Spleen (tissue), 11 donors: ENCODE data around the gene SLC38A3. TPM values are rescaled to one million over a fixed set of nuclear protein-coding genes. Genes with fewer than 3 reads are reported as not detected.
A peak's percentile ranks its signal among the peaks of the same experiment; 100 is the strongest.

Experiments used
- DNase-seq: peaks from one replicate; pipeline ENCODE4 v3.0.0-alpha.2; 2020
- H3K27ac ChIP-seq, 8 donors: fragments of 200-600 bp; sonication (generic) in 7 of 8; 1 replicate in 4 of 8; 2 replicates in 4 of 8; pipeline versions ENCODE4 v1.5.0 to v1.8.0; 2016 to 2021; ENCODE audit warnings: inconsistent platforms in 4 of 8, mild to moderate bottlenecking in 4 of 8, moderate library complexity in 1 of 8
- H3K27me3 ChIP-seq, 7 donors: fragments of 200-600 bp; sonication (generic) in 6 of 7; replicated peaks in 1 of 7; 1 replicate in 4 of 7; 2 replicates in 3 of 7; pipeline versions ENCODE4 v1.5.0 to v1.8.0; 2016 to 2021; ENCODE audit warnings: inconsistent platforms in 3 of 7, mild to moderate bottlenecking in 1 of 7
- H3K36me3 ChIP-seq, 6 donors: fragments of 200-600 bp; sonication (generic) in 5 of 6; 1 replicate in 4 of 6; 2 replicates in 2 of 6; pipeline versions ENCODE4 v1.5.0 to v1.8.0; 2016 to 2021; ENCODE audit warnings: inconsistent platforms in 2 of 6
- H3K4me1 ChIP-seq, 6 donors: fragments of 200-600 bp; sonication (generic) in 5 of 6; 1 replicate in 3 of 6; 2 replicates in 3 of 6; pipeline versions ENCODE4 v1.5.0 to v1.8.0; 2016 to 2021; ENCODE audit warnings: inconsistent platforms in 3 of 6
- H3K4me3 ChIP-seq, 8 donors: fragments of 200-600 bp; sonication (generic) in 7 of 8; 1 replicate in 4 of 8; 2 replicates in 4 of 8; pipeline versions ENCODE4 v1.5.0 to v1.8.0; 2016 to 2021; ENCODE audit warnings: inconsistent platforms in 4 of 8, mild to moderate bottlenecking in 4 of 8, moderate library complexity in 2 of 8
- H3K9me3 ChIP-seq, 8 donors: fragments of 200-600 bp; sonication (generic) in 7 of 8; 1 replicate in 4 of 8; 2 replicates in 4 of 8; pipeline versions ENCODE4 v1.5.0 to v1.8.0; 2016 to 2021; ENCODE audit warnings: inconsistent platforms in 4 of 8
- CTCF ChIP-seq, 11 experiments: fragments of 200-600 bp in 7 of 11; fragments of 450-650 bp in 4 of 11; sonication (generic) in 4 of 11; IDR thresholded peaks in 8 of 11; conservative IDR thresholded peaks in 3 of 11; 1 replicate in 7 of 11; 2 replicates in 4 of 11; pipeline versions ENCODE4 v1.4.0 to v1.8.0; 2016 to 2021; ENCODE audit warnings: antibody characterized with exemption in 11 of 11, inconsistent platforms in 4 of 11, mild to moderate bottlenecking in 1 of 11
- POLR2A ChIP-seq, 3 donors: fragments of 450-650 bp; IDR thresholded peaks; one replicate each; pipeline ENCODE4 v1.5.1; 2017; ENCODE audit warnings: antibody characterized with exemption in 3 of 3, mild to moderate bottlenecking in 1 of 3
- POLR2AphosphoS5 ChIP-seq, 3 donors: sonication (generic); formaldehyde crosslinking; IDR thresholded peaks; one replicate each; pipeline ENCODE4 v1.5.1; 2017; ENCODE audit warnings: antibody characterized with exemption in 3 of 3
- WGBS, 5 donors: extraction: QIAGEN DNeasy Blood & Tissue Kit in 3 of 5; methylation state at CpG; one replicate each; pipeline versions ENCODE4 v1.1.5 to v1.1.7; 2013 to 2018; 5-methylcytosine and 5-hydroxymethylcytosine counted together
- intact Hi-C: fragments of 100-400 bp; cut with DNase I; formaldehyde crosslinking; loops from one replicate; pipeline ENCODE4 v1.15.0; 2023; ENCODE audit warnings: low total_unique reads
- polyA plus RNA-seq, 3 donors: library from polyadenylated mRNA; stranded (reverse); fragments of 200-250 nt; gene quantifications; one replicate each; pipeline ENCODE4 v1.2.1, GENCODE V29; 2013
- total RNA-seq, 7 donors: library from RNA; depleted of rRNA in 3 of 7; stranded (reverse); fragments of >200 nt in 3 of 7; fragmentation: NEBNext Ultra II Directional in 4 of 7; extraction: Animal tissue kit (Norgen Biotek cat#: 25700) in 4 of 7; gene quantifications; one replicate each; pipeline versions ENCODE4 v1.1.0 to v1.2.1, GENCODE V29; 2016 to 2021
- donor health status: healthy with polysubstance abuse.
- donor health status: DM: no; HTN: no; CAD: no; lungs with moderate emphysema.
- donor health status: DM: no; HTN: no; CAD: no.
- donor health status: Bipolar disorder and iron deficiency.
- donor health status: healthy.
- donor health status: DM: no; HTN: no; CAD: no.
- donor health status: DM: yes; HTN: yes; CAD: no.

SLC38A3 gene
- total and polyA plus RNA-seq, 10 donors, result 0.02 to 0.07 TPM; not detected in 8

GRCh38 chr3:50160561-50160983, 44.5 kb upstream of the SLC38A3 start:
- H3K27ac ChIP-seq, result peak overlapping the region in 6 of 8 donors; percentile 41 to 82 (median 76)
- no peaks in the 10 kb centered on the region for H3K36me3 ChIP-seq
- no peaks in the 10 kb centered on the region for H3K9me3 ChIP-seq
- peaks cover 0 to 23% (median 10%) of the 10 kb centered on the region in 7 donors for H3K27me3 ChIP-seq
- WGBS, 5 donors, result 62 to 86% (median 77%) methylated on average over 6 to 7 of the region's 7 CpGs
- H3K4me1 ChIP-seq, result peaks cover 18 to 100% (median 72%) of the 10 kb centered on the region in 6 donors
- intact Hi-C loops, result no loop called here
- TF ChIP-seq POLR2A (IDR thresholded peaks at IDR 0.05) (no peak), POLR2AphosphoS5 (IDR thresholded peaks at IDR 0.05) (peak; percentile 43 to 66 (median 61))
- DNase-seq, result no peak
- peak overlapping the region in 4 of 8 donors; percentile 3 to 43 (median 9) for H3K4me3 ChIP-seq

GRCh38 chr3:50161320-50161719, 43.8 kb upstream of the SLC38A3 start:
- 44 to 87% (median 79%) methylated on average over 5 to 13 of the region's 13 CpGs for WGBS, 5 donors
- Histone ChIP-seq H3K9me3 (no peaks in the 10 kb centered on the region), H3K27ac (peak overlapping the region in 7 of 8 donors; percentile 41 to 82 (median 74)), H3K4me1 (peaks cover 21 to 100% (median 71%) of the 10 kb centered on the region in 6 donors), H3K27me3 (peaks cover 0 to 15% (median 4%) of the 10 kb centered on the region in 7 donors), H3K4me3 (peak overlapping the region in 4 of 8 donors; percentile 1 to 43 (median 9)), H3K36me3 (no peaks in the 10 kb centered on the region)
- intact Hi-C loops, result no loop called here
- no peak for DNase-seq
- TF ChIP-seq POLR2A (IDR thresholded peaks at IDR 0.05), result no peak
- no peak for TF ChIP-seq CTCF (IDR thresholded peaks at IDR 0.05 in 8 of 11, conservative IDR thresholded peaks at IDR 0.05 in 3 of 11)
- peak in 1 of 3 donors; percentile 2 for TF ChIP-seq POLR2AphosphoS5 (IDR thresholded peaks at IDR 0.05)

GRCh38 chr3:50162034-50162883, 42.8 kb upstream of the SLC38A3 start:
- 12 to 73% (median 68%) methylated on average over 2 to 5 of the region's 5 CpGs for WGBS, 5 donors
- DNase-seq, result no peak
- TF ChIP-seq POLR2A (IDR thresholded peaks at IDR 0.05) (no peak), POLR2AphosphoS5 (IDR thresholded peaks at IDR 0.05) (peak; percentile 42 to 71 (median 70))
- Histone ChIP-seq H3K27ac (peak overlapping the region in 7 of 8 donors; percentile 29 to 82 (median 74)), H3K9me3 (no peaks in the 10 kb centered on the region), H3K36me3 (no peaks in the 10 kb centered on the region), H3K4me1 (peaks cover 21 to 100% (median 80%) of the 10 kb centered on the region in 6 donors), H3K27me3 (peaks cover 0 to 6% (median 0%) of the 10 kb centered on the region in 7 donors), H3K4me3 (no peak overlapping the region)
- intact Hi-C loops, result no loop called here

- Histone ChIP-seq H3K4me1 (peaks cover 23 to 100% (median 80%) of the 10 kb centered on the region in 6 donors), H3K27ac (peak overlapping the region in 7 of 8 donors; percentile 35 to 82 (median 74)), H3K36me3 (no peaks in the 10 kb centered on the region), H3K27me3 (no peaks in the 10 kb centered on the region), H3K9me3 (no peaks in the 10 kb centered on the region), H3K4me3 (no peak overlapping the region)
- 49 to 68% (median 57%) methylated on average over 8 of the region's 8 CpGs for WGBS, 5 donors
- intact Hi-C loops, result no loop called here
- peak in 1 of 3 donors; percentile 29 for TF ChIP-seq POLR2AphosphoS5 (IDR thresholded peaks at IDR 0.05)
- TF ChIP-seq CTCF (IDR thresholded peaks at IDR 0.05 in 8 of 11, conservative IDR thresholded peaks at IDR 0.05 in 3 of 11), result no peak
- no peak for DNase-seq
These were observed 41.3 kb upstream of the SLC38A3 start for GRCh38 chr3:50163572-50164455.
